Osteoblast (primary cell): Measurements from ENCODE around the gene IPO13. TPM values are rescaled to one million over a fixed set of nuclear protein-coding genes. Genes with fewer than 3 reads are reported as not detected.

Experiments
- DNase-seq: peaks from one replicate; pipeline ENCODE4 v3.0.0; 2011; ENCODE audit warnings: low spot score, mixed read lengths; ENCODE audit not compliant: insufficient read length; ENCODE audit errors: missing footprints
- H2AFZ ChIP-seq: 2 replicates; pipeline ENCODE4 v1.6.0; 2011; ENCODE audit warnings: mild to moderate bottlenecking, low read length
- H3K27ac ChIP-seq: 2 replicates; pipeline ENCODE4 v1.5.1; 2011; ENCODE audit warnings: mild to moderate bottlenecking, low read depth, low read length, moderate library complexity
- H3K27me3 ChIP-seq: 2 replicates; pipeline ENCODE4 v1.6.0; 2012; ENCODE audit warnings: mild to moderate bottlenecking, control low read depth, inconsistent platforms, low read length, moderate library complexity; ENCODE audit not compliant: insufficient read depth
- H3K36me3 ChIP-seq: 2 replicates; pipeline ENCODE4 v1.5.1; 2011; ENCODE audit warnings: mild to moderate bottlenecking, low read length, control low read depth, moderate library complexity; ENCODE audit not compliant: insufficient read depth
- H3K4me1 ChIP-seq: 2 replicates; pipeline ENCODE4 v1.5.1; 2011; ENCODE audit warnings: mild to moderate bottlenecking, low read length, control low read depth, moderate library complexity; ENCODE audit not compliant: insufficient read depth
- H3K4me2 ChIP-seq: 2 replicates; pipeline ENCODE4 v1.6.0; 2011; ENCODE audit warnings: mild to moderate bottlenecking, low read length; ENCODE audit not compliant: insufficient read depth
- H3K4me3 ChIP-seq: fragments of 200-600 bp; sonication (generic); 3 replicates; pipeline ENCODE4 v1.5.1; 2012; ENCODE audit warnings: mild to moderate bottlenecking, low read length, inconsistent platforms; ENCODE audit not compliant: insufficient read depth
- H3K79me2 ChIP-seq: 2 replicates; pipeline ENCODE4 v1.6.0; 2012; ENCODE audit warnings: mild to moderate bottlenecking, low read length, control low read depth, inconsistent platforms; ENCODE audit not compliant: insufficient read depth
- H3K9me3 ChIP-seq: 2 replicates; pipeline ENCODE4 v1.5.1; 2011; ENCODE audit warnings: low read depth, low read length, control low read depth
- H4K20me1 ChIP-seq: 2 replicates; pipeline ENCODE4 v1.6.0; 2012; ENCODE audit warnings: mild to moderate bottlenecking, low read length, control low read depth; ENCODE audit not compliant: insufficient read depth
- CTCF ChIP-seq: IDR thresholded peaks from 2 replicates; pipeline ENCODE4 v1.5.1; 2011; ENCODE audit warnings: mild to moderate bottlenecking, low read depth, low read length, moderate library complexity; ENCODE audit errors: extremely low read depth
- total RNA-seq: library from RNA; depleted of rRNA; stranded (reverse); fragments of >200 nt; gene quantifications from 2 replicates; pipeline ENCODE4 v1.2.3, GENCODE V29; 2012

Gene IPO13
- total RNA-seq, 1 donor, result 20.6 TPM

GRCh38 chr1:43934986-43935324, 11.8 kb upstream of the IPO13 start:
- TF ChIP-seq CTCF, result no peak

GRCh38 chr1:43935711-43936427, 10.9 kb upstream of the IPO13 start:
- peak; percentile 70 for DNase-seq
- Histone ChIP-seq H3K9me3 (no peaks in the 10 kb centered on the region), H2AFZ (no peak overlapping the region), H3K79me2 (no peaks in the 10 kb centered on the region), H3K4me3 (peak overlapping the region; percentile 55), H3K4me1 (peaks cover 20% of the 10 kb centered on the region), H4K20me1 (peaks cover 8% of the 10 kb centered on the region), H3K4me2 (peak overlapping the region; percentile 55), H3K27ac (no peak overlapping the region), H3K27me3 (no peaks in the 10 kb centered on the region), H3K36me3 (no peaks in the 10 kb centered on the region)
- TF ChIP-seq CTCF, result no peak

More at GRCh38 chr1:43934986-43935324, 11.8 kb upstream of the IPO13 start:
- no peaks in the 10 kb centered on the region for H3K79me2 ChIP-seq
- H3K27me3 ChIP-seq, result no peaks in the 10 kb centered on the region
- H3K36me3 ChIP-seq, result peaks cover 6% of the 10 kb centered on the region
- no peak overlapping the region for H2AFZ ChIP-seq
- H4K20me1 ChIP-seq, result peaks cover 8% of the 10 kb centered on the region
- no peak overlapping the region for H3K4me2 ChIP-seq
- no peak overlapping the region for H3K27ac ChIP-seq
- peaks cover 20% of the 10 kb centered on the region for H3K4me1 ChIP-seq
- no peak for DNase-seq
- no peaks in the 10 kb centered on the region for H3K9me3 ChIP-seq
- H3K4me3 ChIP-seq, result no peak overlapping the region

- Histone ChIP-seq H3K36me3 (no peaks in the 10 kb centered on the region), H3K27ac (no peak overlapping the region), H2AFZ (peak overlapping the region; percentile 59), H3K9me3 (no peaks in the 10 kb centered on the region), H3K4me3 (peak overlapping the region; percentile 61), H3K27me3 (no peaks in the 10 kb centered on the region), H3K4me1 (peaks cover 20% of the 10 kb centered on the region), H3K4me2 (peak overlapping the region; percentile 72), H3K79me2 (no peaks in the 10 kb centered on the region), H4K20me1 (peaks cover 8% of the 10 kb centered on the region)
- TF ChIP-seq CTCF, result no peak
- peak; percentile 88 for DNase-seq
Measured at GRCh38 chr1:43936431-43937151, 10.2 kb upstream of the IPO13 start.

GRCh38 chr1:43937179-43937865, 9.4 kb upstream of the IPO13 start:
- no peak for TF ChIP-seq CTCF
- no peaks in the 10 kb centered on the region for H3K36me3 ChIP-seq
- no peaks in the 10 kb centered on the region for H3K27me3 ChIP-seq
- H3K4me3 ChIP-seq, result no peak overlapping the region
- H3K27ac ChIP-seq, result no peak overlapping the region
- peaks cover 5% of the 10 kb centered on the region for H4K20me1 ChIP-seq
- H3K4me2 ChIP-seq, result no peak overlapping the region
- no peaks in the 10 kb centered on the region for H3K79me2 ChIP-seq
- no peaks in the 10 kb centered on the region for H3K9me3 ChIP-seq
- H2AFZ ChIP-seq, result no peak overlapping the region
- H3K4me1 ChIP-seq, result peaks cover 17% of the 10 kb centered on the region
- DNase-seq, result peak; percentile 69
